GM12874 (cell line): ENCODE results near the gene PLEKHG4.

Experiments used
- CTCF ChIP-seq: IDR thresholded peaks from 2 replicates; pipeline ENCODE4 v1.5.1; 2011; ENCODE audit warnings: low read depth, mild to moderate bottlenecking, control low read depth, low read length, moderate library complexity; ENCODE audit not compliant: insufficient read depth

PLEKHG4 gene

GRCh38 chr16:67282447-67282805 is 3.1 kb downstream of the PLEKHG4 start:
- TF ChIP-seq CTCF: no peak

- no peak for TF ChIP-seq CTCF
These were observed 3.9 kb downstream of the PLEKHG4 start for GRCh38 chr16:67283039-67283825.

GRCh38 chr16:67283826-67284555 is 4.7 kb downstream of the PLEKHG4 start:
- no peak for TF ChIP-seq CTCF

GRCh38 chr16:67284699-67285646 is 5.6 kb downstream of the PLEKHG4 start:
- no peak for TF ChIP-seq CTCF

- TF ChIP-seq CTCF: no peak
These were observed 7.3 kb downstream of the PLEKHG4 start for GRCh38 chr16:67286441-67287235.

GRCh38 chr16:67287960-67288359 is 8.6 kb downstream of the PLEKHG4 start:
- TF ChIP-seq CTCF: no peak

- no peak for TF ChIP-seq CTCF
These were observed 12.1 kb downstream of the PLEKHG4 start for GRCh38 chr16:67291461-67291860.
